Measurements from ENCODE around the gene ETNK1. TPM values are rescaled to one million over a fixed set of nuclear protein-coding genes. Genes with fewer than 3 reads are reported as not detected.
"Not testable (repeated sequence)": the region's sequence is repeated elsewhere in the genome, so short reads cannot be mapped to it uniquely, and the experiment has no call there.

Gene ETNK1
- total RNA-seq, 2 experiments from 2014 or later: 54.9 to 55.2 TPM

DNA sequence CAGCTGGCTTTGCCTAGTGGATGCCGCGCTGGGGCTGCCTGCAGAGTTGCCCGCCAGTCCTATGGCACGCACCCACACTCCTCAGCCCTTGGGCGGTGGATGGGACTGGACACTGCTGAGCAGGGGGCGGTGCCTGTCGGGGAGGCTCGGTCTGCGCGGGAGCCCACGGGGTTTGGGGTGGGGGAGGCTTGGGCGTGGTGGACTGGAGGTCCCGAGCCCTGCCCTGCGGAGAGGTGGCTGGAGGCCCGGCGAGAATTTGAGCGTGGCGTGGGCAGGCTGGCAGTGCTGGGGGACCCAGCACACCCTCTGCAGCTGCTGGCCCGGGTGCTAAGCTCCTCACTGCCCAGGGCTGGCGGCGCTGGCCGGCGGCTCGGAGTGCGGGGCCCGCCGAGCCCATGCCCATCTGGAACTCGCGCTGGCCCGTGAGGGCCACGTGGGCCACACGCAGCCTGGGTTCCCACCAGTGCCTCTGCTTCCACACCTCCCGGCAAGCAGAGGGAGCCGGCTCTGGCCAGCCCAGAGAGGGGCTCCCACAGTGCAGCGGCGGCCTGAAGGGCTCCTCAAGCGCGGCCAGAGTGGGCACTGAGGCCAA is 68.1 kb downstream of the ETNK1 start:
- CTCF ChIA-PET: no interaction called here
- H3K9me3 Mint-ChIP-seq: peaks cover 5% of the 10 kb centered on the region
- intact Hi-C loops (cut with micrococcal nuclease): no loop called here

GRCh38 chr12:22698576-22698975 is 73.6 kb downstream of the ETNK1 start:
- ChIA-PET POLR2A (no interaction called here), CTCF (interaction anchor here (1.2 kb wide), 1 partner anchor 14 kb away, joined by 6 read pairs; no protein-coding TSS in a partner anchor)
- intact Hi-C loops (cut with micrococcal nuclease): no loop called here

More for the DNA sequence above, 68.1 kb downstream of the ETNK1 start:
- POLR2A ChIA-PET: no interaction called here
- Mint-ChIP-seq H3K27ac (no peak overlapping the region), H3K27me3 (no peaks in the 10 kb centered on the region), H3K36me3 (ENCODE audit: low read depth) (peaks cover 4% of the 10 kb centered on the region), H3K4me3 (no peak overlapping the region), H3K4me1 (ENCODE audit: low read depth) (peaks cover 4% of the 10 kb centered on the region)
- no peak for TF ChIP-seq CTCF (IDR thresholded peaks at IDR 0.05)
- DNase-seq: no peak
- ATAC-seq: no peak

DNA sequence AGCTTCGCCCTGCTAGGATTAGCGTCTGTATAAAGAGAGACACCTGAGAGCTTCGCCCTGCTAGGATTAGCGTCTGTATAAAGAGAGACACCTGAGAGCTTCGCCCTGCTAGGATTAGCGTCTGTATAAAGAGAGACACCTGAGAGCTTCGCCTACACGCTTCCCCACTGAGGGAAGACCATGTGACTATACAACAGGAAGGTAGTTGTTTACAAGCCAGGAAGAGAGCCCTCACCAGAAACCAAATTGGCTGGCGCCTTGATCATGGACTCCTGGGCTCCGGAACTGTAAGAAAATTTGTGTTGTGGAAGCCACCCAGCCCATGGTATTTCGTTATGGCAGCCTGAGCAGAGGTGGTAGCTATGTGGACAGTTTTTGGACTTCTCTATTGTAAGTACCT is 74.7 kb downstream of the ETNK1 start:
- ATAC-seq; H3K4me3 Mint-ChIP-seq; POLR2A ChIA-PET; H3K4me1 Mint-ChIP-seq (ENCODE audit: low read depth); H3K27ac Mint-ChIP-seq; H3K27me3 Mint-ChIP-seq; H3K36me3 Mint-ChIP-seq (ENCODE audit: low read depth); intact Hi-C loops (cut with micrococcal nuclease); H3K9me3 Mint-ChIP-seq; DNase-seq: not testable (repeated sequence)
- CTCF ChIA-PET: interaction anchor here (1.2 kb wide), 1 partner anchor 15 kb away, joined by 6 read pairs; no protein-coding TSS in a partner anchor

More at GRCh38 chr12:22698576-22698975, 73.6 kb downstream of the ETNK1 start:
- Mint-ChIP-seq H3K27ac (no peak overlapping the region), H3K4me3 (no peak overlapping the region), H3K36me3 (ENCODE audit: low read depth) (peaks cover under 1% of the 10 kb centered on the region), H3K4me1 (ENCODE audit: low read depth) (no peaks in the 10 kb centered on the region), H3K27me3 (no peaks in the 10 kb centered on the region), H3K9me3 (no peaks in the 10 kb centered on the region)
- ATAC-seq (no peak), DNase-seq (no peak)
- TF ChIP-seq CTCF (IDR thresholded peaks at IDR 0.05): no peak

- no peak overlapping the region for H3K4me3 Mint-ChIP-seq
- H3K9me3 Mint-ChIP-seq: no peaks in the 10 kb centered on the region
- H3K4me1 Mint-ChIP-seq (ENCODE audit: low read depth): no peaks in the 10 kb centered on the region
- POLR2A ChIA-PET: no interaction called here
- CTCF ChIA-PET: interaction anchor here (0.6 to 1.2 kb wide), 2 partner anchors 15 to 29 kb away, joined by 3 to 6 read pairs; no protein-coding TSS in a partner anchor
- H3K36me3 Mint-ChIP-seq (ENCODE audit: low read depth): no peaks in the 10 kb centered on the region
- DNase-seq (no peak), ATAC-seq (no peak)
- H3K27me3 Mint-ChIP-seq: peaks cover 2% of the 10 kb centered on the region
- intact Hi-C loops (cut with micrococcal nuclease): no loop called here
- no peak overlapping the region for H3K27ac Mint-ChIP-seq
- TF ChIP-seq CTCF (IDR thresholded peaks at IDR 0.05): no peak
Observed at GRCh38 chr12:22700106-22700505, 75.1 kb downstream of the ETNK1 start.

DNA sequence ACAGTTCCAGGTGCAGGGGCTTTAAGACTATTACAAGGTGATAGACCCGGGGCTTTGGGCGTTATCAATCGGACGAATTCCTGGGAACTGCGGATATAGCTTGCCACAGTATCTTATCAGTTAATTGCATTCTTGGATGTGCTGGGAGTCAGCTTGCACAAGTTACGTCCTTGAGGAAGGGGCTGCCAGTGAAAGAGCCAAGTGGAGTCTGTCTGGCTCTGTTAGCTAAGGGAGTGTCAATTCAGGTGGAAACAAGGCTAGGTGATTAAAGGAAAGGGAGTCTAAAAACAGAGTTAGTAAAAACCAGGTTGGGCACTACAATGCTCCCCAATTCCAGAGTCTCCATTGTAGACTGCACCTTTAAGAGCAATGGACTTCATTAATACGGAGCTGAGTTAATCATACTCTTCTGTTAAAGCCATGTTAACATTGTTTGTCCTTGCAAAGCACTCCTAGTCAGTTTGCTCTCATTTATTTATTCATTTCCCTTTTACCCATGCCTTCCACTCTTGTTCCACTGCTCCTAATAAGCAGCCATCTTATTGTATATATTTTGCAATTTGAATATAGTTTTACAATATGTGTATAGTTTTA is 76.3 kb downstream of the ETNK1 start:
- intact Hi-C loops (cut with micrococcal nuclease); H3K27ac Mint-ChIP-seq; DNase-seq; H3K9me3 Mint-ChIP-seq; POLR2A ChIA-PET; H3K4me3 Mint-ChIP-seq; H3K27me3 Mint-ChIP-seq; H3K36me3 Mint-ChIP-seq (ENCODE audit: low read depth); CTCF ChIA-PET; ATAC-seq; H3K4me1 Mint-ChIP-seq (ENCODE audit: low read depth): not testable (repeated sequence)

DNA sequence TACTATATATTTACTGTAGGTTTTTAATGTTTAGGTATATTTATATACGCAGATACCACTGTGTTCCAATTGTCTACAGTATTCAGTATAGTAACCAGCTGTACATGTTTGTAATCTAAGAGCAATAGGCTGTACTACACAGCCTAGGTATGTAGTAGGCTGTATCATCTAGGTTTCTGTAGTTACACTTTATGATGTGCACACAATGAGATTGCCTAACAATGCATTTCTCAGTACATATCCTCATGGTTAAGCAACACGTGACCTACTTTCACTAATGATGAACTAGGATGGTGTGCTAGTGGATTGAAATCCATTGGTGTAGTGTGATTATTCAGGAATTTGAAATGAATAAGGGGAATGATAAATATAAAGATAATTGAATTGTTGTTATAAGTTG is 77.7 kb downstream of the ETNK1 start:
- H3K27me3 Mint-ChIP-seq: peaks cover 2% of the 10 kb centered on the region
- CTCF ChIA-PET: no interaction called here
- no peaks in the 10 kb centered on the region for H3K9me3 Mint-ChIP-seq
- intact Hi-C loops (cut with micrococcal nuclease): no loop called here
- no peaks in the 10 kb centered on the region for H3K4me1 Mint-ChIP-seq (ENCODE audit: low read depth)
- ATAC-seq (no peak), DNase-seq (no peak)
- no peaks in the 10 kb centered on the region for H3K36me3 Mint-ChIP-seq (ENCODE audit: low read depth)
- no peak overlapping the region for H3K4me3 Mint-ChIP-seq
- no peak overlapping the region for H3K27ac Mint-ChIP-seq
- TF ChIP-seq CTCF (IDR thresholded peaks at IDR 0.05): no peak
- POLR2A ChIA-PET: no interaction called here
